Activated CD8-positive, alpha-beta memory T cell treated with anti-CD3 and anti-CD28 coated beads for 4 hours (primary cell): ENCODE results near the gene PCDHGC4.
A peak's percentile ranks its signal among the peaks of the same experiment; 100 is the strongest.

Experiments
- DNase-seq, 2 donors: peaks; one replicate each; pipeline ENCODE4 v3.0.0-alpha.2; 2020; ENCODE audit warnings: low read depth in 2 of 2

PCDHGC4 gene

DNA sequence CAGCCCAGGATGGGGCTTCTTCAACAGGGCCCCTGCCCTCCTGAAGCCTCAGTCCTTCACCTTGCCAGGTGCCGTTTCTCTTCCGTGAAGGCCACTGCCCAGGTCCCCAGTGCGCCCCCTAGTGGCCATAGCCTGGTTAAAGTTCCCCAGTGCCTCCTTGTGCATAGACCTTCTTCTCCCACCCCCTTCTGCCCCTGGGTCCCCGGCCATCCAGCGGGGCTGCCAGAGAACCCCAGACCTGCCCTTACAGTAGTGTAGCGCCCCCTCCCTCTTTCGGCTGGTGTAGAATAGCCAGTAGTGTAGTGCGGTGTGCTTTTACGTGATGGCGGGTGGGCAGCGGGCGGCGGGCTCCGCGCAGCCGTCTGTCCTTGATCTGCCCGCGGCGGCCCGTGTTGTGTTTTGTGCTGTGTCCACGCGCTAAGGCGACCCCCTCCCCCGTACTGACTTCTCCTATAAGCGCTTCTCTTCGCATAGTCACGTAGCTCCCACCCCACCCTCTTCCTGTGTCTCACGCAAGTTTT lies 27.6 kb downstream of the PCDHGC4 start:
- peak; percentile 59 to 72 for DNase-seq

GRCh38 chr5:141512911-141513626 lies 28.2 kb downstream of the PCDHGC4 start:
- no peak for DNase-seq

DNA sequence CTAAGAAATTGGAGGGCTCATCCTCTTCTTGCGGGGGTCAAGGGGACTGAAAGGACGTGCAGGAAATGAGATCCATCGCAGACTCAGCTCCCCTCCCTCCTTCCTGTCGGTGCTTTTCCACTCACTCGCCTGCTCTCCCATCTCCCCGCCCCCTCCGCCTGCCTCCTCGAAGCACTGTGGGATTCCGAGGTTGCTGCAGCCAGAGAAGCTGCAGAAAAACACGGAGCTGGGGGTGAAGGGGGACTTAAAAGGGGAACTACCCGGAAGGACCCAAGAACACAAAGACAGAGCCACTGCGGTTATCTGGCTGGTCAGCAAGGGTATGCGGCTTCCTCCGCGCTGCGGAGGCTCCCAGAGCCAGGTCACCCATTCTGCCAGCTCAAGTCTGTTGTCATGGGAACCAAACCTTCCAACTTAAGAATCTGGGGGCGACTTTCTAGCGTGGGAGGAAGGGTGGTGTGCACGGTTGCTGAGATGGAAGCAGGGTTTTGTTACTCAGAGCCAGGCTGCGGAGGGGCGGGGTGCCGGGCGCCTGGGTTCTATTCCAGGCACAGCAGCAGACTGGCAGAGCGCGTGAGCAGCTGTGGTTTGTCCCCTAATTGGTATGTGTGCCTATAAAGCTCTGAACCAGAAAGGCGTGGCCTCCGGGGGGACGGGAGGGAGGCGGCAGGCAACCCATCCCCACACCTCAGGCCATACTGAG lies 28.9 kb downstream of the PCDHGC4 start:
- DNase-seq: peak; percentile 40 to 68

GRCh38 chr5:141514330-141515133 lies 29.7 kb downstream of the PCDHGC4 start:
- no peak for DNase-seq

DNA sequence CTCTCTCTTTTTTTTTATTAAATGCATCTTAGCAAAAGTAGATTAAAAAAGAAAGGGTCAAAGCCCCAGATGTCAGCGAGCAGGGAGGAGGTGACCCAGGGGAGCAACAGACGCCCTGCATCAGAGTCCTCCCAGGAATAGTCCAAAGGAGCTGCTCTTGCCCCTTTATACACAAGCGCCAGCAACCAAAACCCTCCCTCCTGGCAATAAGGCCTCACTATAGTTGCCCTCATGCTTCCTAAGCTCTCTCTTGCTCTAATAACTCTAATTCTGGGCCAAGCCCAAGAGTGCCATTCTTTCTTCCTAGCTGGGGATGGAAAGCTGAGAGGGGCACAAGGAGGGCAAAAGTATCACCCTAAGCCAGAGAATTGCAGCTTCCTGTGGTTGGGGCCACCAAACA lies 30.3 kb downstream of the PCDHGC4 start:
- no peak for DNase-seq

- DNase-seq: no peak
Observed at GRCh38 chr5:141515946-141516671, 31.3 kb downstream of the PCDHGC4 start.

GRCh38 chr5:141516672-141517025 lies 31.8 kb downstream of the PCDHGC4 start:
- DNase-seq: no peak

DNA sequence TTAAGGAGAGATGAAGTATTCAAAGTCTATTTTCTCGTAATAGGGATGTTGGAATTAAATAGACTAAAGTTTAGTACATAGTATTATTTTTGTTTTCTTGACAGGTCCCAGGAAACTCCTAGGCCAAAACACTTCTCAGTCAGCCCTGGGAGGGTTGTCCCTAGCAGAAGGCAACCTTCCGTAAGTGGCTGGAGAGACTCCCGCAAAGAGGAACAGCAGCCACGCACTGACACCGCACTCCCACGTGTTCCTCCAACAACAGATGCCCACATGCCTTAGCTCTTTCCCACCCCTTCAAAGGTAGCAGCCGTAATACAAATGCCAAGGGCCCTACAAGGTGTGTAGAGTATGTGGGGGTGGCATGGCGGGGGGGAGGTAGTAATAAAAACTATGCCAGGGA lies 32.5 kb downstream of the PCDHGC4 start:
- DNase-seq: no peak

GRCh38 chr5:141517880-141518617 lies 33.2 kb downstream of the PCDHGC4 start:
- DNase-seq: no peak

DNA sequence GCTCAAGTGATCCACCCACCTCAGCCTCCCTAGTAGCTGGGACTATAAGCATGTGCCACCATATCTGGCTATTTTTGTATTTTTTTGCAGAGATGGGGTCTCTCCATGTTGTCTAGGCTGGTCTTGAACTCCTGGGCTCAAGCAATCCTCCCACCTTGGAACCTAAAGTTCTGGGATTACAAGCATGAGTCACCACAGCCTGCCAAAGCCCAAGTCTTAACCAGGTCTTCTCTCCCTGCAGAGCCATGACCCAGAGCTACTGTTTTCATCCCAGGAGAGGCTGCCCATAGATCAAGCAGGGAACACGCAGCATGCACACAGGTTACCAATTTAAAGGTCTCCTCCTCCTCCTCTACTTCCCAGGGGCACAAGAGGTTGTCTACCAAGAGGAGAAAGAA lies 33.8 kb downstream of the PCDHGC4 start:
- no peak for DNase-seq

DNA sequence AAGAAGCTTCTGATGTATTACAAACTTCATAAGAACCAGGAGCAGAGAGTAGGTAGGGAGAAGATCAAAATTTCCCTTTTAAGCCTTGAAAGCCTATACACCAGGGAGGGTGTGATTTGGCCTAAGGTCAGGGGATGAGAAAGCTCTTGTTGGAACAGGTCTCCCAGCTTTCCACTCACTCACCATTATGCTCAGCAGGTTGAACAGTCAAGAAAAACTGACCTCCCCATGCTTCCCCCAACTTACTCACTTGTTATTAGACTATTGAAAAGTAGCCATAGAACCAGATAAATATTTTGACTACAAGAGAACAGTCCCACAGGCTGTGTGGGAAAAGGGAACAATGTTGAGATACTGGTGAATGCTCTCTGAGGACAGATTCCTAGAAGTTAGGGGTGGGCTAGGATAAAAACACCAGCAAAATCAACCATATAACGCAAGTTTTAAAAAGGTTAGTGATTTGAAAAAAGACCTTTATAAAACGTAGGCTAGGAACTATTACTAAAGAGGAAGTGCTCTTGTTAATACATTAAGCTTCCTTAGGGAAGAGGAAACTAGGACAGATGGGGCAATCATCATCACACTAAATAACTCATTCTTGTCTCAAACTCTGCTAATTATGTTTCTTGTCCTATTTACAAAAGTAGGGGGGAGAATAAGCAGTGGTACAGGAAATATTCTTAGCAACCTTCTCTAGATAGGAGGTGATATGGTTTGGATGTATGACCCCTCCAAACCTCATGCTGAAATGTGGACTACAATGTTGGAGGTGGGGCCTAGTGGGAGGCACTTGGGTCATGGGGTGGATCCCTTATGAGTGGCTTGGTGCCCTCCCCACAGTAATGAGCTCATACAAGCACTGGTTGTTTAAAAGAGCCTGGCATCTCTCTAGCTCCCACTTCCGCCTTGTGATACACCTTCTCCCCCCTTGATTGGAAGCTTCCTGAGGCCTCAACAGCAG lies 35.1 kb downstream of the PCDHGC4 start:
- DNase-seq: no peak

- DNase-seq: no peak
Observed at GRCh38 chr5:141521244-141521781, 36.5 kb downstream of the PCDHGC4 start.

GRCh38 chr5:141522301-141522700 lies 37.5 kb downstream of the PCDHGC4 start:
- DNase-seq: no peak

GRCh38 chr5:141523991-141524390 lies 39.2 kb downstream of the PCDHGC4 start:
- DNase-seq: no peak

DNA sequence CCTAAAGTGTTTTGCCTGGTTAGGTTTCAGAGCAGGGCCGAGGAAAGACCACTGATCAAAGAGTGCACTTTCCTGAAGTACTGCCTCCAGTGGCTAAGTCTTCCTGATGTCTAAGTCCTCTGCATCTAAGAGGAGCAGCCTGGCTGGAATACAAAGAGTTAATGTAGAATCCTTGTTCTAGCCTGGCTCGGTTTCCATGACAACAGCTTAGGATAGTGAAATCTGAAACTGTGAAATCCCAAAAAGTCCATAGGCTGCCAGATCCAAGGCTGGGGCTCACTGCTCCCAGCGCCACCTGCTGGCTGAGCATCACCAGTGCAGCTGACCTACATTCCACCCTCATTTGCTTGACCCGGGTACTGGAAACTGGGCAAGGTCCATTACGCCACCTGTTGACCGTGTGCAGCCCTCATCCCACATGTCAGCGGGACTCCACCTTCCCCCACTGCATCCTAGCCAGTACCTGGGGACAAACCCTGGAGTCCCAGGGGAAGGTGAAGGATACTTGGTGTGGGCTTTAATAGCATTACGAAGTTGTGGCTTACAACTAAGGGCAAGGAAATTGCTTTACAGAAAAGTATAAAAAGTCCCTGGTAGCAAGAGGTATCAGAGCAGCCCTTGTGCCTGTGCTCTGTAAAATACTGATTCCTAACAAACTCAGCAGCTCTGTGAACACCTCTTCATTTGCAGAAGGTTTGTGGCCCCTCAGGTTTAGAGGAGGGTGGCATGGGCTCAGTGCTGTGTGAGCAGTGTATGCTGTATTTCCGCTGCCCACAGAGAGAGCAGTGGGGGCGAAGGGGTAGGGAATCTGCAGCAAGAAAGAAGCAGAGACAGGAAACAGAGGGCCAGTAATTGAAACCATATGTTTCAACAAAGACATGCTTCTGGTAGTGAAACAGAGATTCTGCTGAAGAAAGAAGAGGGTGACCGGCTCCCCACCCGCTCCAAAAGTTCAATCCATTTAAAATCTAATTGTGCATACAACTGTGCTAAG lies 40.1 kb downstream of the PCDHGC4 start:
- DNase-seq: peak in 1 of 2 donors; percentile 14

DNA sequence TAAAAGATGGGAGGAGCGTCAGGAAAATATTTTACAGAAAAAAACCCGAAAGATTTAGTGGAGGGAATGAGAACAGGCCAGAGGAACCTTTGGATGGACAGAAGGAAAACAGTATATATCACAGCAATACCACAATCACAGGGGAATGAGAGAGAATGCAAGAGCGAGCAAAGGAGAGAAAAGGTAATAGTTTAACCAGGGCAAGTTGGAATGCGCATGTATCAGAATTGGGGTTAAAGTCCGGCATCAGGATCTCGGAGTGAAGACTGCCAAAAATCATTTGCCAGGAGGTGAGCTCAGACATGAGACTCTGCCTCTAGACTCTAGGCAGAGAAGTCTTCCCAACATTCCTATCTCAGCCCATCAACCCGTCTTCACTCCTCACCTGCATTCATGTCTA lies 40.8 kb downstream of the PCDHGC4 start:
- no peak for DNase-seq

GRCh38 chr5:141527426-141527825 lies 42.6 kb downstream of the PCDHGC4 start:
- DNase-seq: no peak

GRCh38 chr5:141528291-141528984 lies 43.6 kb downstream of the PCDHGC4 start:
- DNase-seq: no peak
